ENCODE data around the gene HPCAL1. TPM values are rescaled to one million over a fixed set of nuclear protein-coding genes. Genes with fewer than 3 reads are reported as not detected.
"Not testable (repeated sequence)": the region's sequence is repeated elsewhere in the genome, so short reads cannot be mapped to it uniquely, and the experiment has no call there.

The HPCAL1 gene
- total RNA-seq, 1 donor from 2014 or later, result 13.1 TPM

DNA sequence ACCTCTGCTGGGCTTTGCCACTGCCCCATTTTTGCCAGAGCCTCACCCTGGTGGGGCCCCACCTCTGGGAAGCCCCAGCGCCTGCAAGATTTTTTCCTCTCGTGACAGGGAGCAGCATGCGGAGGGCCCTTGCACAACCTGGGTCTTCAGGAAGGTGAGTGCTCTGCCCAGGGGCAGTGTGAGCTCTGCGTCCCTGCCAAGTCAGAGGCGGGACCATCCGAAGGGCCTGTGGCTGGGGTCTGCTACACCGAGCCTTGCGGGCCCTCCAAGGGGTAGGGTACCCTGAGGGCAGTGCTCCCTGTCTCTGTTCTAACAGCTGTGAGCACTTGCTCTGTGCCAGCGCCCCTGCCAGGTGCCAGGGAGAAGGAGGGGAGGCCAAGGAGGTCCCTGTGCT, 151.2 kb downstream of the HPCAL1 start:
- DNase-seq, result no peak
- H3K4me3 Mint-ChIP-seq (ENCODE audit: unreplicated experiment), result no peak overlapping the region
- no peaks in the 10 kb centered on the region for H3K36me3 Mint-ChIP-seq (ENCODE audit: unreplicated experiment)
- no peak for TF ChIP-seq CTCF (IDR thresholded peaks at IDR 0.05; ENCODE audit: partially characterized antibody, unreplicated experiment)
- H3K4me1 Mint-ChIP-seq (ENCODE audit: low read depth, unreplicated experiment), result peaks cover 9% of the 10 kb centered on the region
- peaks cover 5% of the 10 kb centered on the region for H3K9me3 Mint-ChIP-seq (ENCODE audit: unreplicated experiment)
- H3K27me3 Mint-ChIP-seq (ENCODE audit: unreplicated experiment), result peaks cover 2% of the 10 kb centered on the region
- H3K27ac Mint-ChIP-seq (ENCODE audit: unreplicated experiment), result no peak overlapping the region

DNA sequence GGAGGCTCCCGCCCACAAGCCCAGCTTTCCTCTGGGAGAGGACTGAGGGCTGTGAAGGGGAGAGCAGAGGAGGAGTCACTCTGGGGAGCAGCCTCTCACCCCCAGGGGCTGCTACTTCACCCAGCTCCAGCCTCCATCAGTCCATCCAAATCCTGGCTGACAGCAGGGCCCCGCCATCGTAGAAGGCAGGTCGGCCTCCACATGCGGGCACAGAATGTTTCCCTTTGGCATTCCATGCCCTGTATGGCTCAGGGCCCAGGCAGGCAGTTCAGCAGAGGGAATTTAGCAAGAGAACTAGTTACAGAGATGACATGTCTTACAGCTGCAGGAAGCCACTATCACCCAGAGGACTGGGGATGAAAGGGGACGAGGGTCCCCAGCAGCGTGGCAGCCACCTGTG, 151.8 kb downstream of the HPCAL1 start:
- H3K4me3 Mint-ChIP-seq (ENCODE audit: unreplicated experiment), result no peak overlapping the region
- peaks cover 5% of the 10 kb centered on the region for H3K9me3 Mint-ChIP-seq (ENCODE audit: unreplicated experiment)
- H3K4me1 Mint-ChIP-seq (ENCODE audit: low read depth, unreplicated experiment), result peaks cover 11% of the 10 kb centered on the region
- no peak for TF ChIP-seq CTCF (IDR thresholded peaks at IDR 0.05; ENCODE audit: partially characterized antibody, unreplicated experiment)
- peaks cover 2% of the 10 kb centered on the region for H3K27me3 Mint-ChIP-seq (ENCODE audit: unreplicated experiment)
- no peak overlapping the region for H3K27ac Mint-ChIP-seq (ENCODE audit: unreplicated experiment)
- H3K36me3 Mint-ChIP-seq (ENCODE audit: unreplicated experiment), result no peaks in the 10 kb centered on the region
- no peak for DNase-seq

- peaks cover 11% of the 10 kb centered on the region for H3K4me1 Mint-ChIP-seq (ENCODE audit: low read depth, unreplicated experiment)
- H3K4me3 Mint-ChIP-seq (ENCODE audit: unreplicated experiment); H3K9me3 Mint-ChIP-seq (ENCODE audit: unreplicated experiment); DNase-seq; H3K27ac Mint-ChIP-seq (ENCODE audit: unreplicated experiment); H3K36me3 Mint-ChIP-seq (ENCODE audit: unreplicated experiment); H3K27me3 Mint-ChIP-seq (ENCODE audit: unreplicated experiment): not testable (repeated sequence)
Measured at GRCh38 chr2:10457195-10457594, 154.5 kb downstream of the HPCAL1 start.

DNA sequence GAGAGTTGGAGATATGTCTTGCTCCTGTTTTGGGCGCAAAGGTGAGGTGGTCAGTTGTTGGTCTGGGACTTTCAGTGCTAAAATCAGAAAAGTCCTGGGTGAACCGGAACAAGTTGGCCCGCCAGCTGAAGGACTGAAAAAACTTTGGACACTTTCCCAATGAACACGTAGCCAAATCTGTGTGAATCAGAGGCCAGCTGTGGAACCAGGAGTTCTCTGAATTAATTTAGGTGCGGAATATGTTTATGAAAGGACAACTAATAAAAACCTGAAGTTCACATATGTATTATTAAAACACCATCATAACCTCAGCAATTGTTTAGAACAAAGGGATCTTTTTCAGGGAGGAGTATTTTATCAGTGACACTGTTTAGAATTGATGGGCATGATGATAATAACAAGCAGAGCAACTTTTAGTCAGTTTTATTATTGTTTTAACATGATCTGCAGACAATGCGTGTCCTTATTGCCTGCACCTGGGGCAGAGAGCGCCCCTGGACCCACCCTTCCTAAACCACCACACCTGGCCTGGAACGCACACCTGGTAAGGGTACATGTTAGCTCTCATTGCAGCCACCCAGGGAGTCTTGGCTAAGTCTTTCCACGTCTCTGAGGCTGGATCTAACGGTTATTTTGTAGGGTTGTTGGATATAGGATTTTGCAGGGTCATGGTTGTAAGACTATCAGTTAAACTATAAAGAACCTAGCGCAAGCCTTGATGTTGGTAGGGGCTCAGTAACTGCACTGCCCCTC, 155.3 kb downstream of the HPCAL1 start:
- H3K27me3 Mint-ChIP-seq (ENCODE audit: unreplicated experiment), result peaks cover 2% of the 10 kb centered on the region
- no peak overlapping the region for H3K4me3 Mint-ChIP-seq (ENCODE audit: unreplicated experiment)
- peaks cover 11% of the 10 kb centered on the region for H3K4me1 Mint-ChIP-seq (ENCODE audit: low read depth, unreplicated experiment)

DNA sequence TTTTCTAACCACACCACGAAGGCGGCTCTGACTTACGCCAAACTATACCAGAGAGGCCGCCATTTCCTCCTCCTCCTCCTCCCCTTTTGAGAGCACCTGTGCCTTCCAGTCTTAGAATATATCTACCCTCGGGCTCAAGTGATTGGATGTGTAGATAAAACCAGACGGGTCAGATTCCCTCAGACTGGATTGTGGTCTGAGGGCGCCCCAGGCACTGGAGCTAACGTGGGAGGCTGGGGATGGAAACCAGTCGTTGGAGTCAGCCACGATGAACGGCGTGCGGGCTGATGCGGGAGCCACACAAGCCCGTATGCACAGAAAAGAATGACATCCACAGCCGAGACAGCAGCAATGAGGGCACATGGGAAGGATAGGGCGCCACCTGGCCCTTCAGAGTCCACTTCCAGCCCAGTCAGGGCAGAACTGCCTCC, 157.7 kb downstream of the HPCAL1 start:
- Mint-ChIP-seq H3K4me1 (ENCODE audit: low read depth, unreplicated experiment) (peaks cover 11% of the 10 kb centered on the region), H3K36me3 (ENCODE audit: unreplicated experiment) (no peaks in the 10 kb centered on the region), H3K27ac (ENCODE audit: unreplicated experiment) (no peak overlapping the region), H3K4me3 (ENCODE audit: unreplicated experiment) (no peak overlapping the region), H3K27me3 (ENCODE audit: unreplicated experiment) (no peaks in the 10 kb centered on the region), H3K9me3 (ENCODE audit: unreplicated experiment) (peaks cover 1% of the 10 kb centered on the region)
- DNase-seq, result no peak
- no peak for TF ChIP-seq CTCF (IDR thresholded peaks at IDR 0.05; ENCODE audit: partially characterized antibody, unreplicated experiment)

More for the DNA sequence above, 155.3 kb downstream of the HPCAL1 start:
- TF ChIP-seq CTCF (IDR thresholded peaks at IDR 0.05; ENCODE audit: partially characterized antibody, unreplicated experiment), result no peak
- no peak for DNase-seq
- Mint-ChIP-seq H3K36me3 (ENCODE audit: unreplicated experiment) (no peaks in the 10 kb centered on the region), H3K9me3 (ENCODE audit: unreplicated experiment) (peaks cover 5% of the 10 kb centered on the region), H3K27ac (ENCODE audit: unreplicated experiment) (no peak overlapping the region)

Data from glutamatergic neuron (in vitro differentiated cells).